Trophoblast cell (in vitro differentiated cells and primary cell): ENCODE measurements around the gene CBARP.

ENCODE experiments used
- DNase-seq, 2 donors: peaks; one replicate each; pipeline ENCODE4 v3.0.0-alpha.2; 2016
- H2AFZ ChIP-seq: 2 replicates; pipeline ENCODE4 v1.6.1; 2013; ENCODE audit warnings: low read length, moderate library complexity, mild to moderate bottlenecking; ENCODE audit not compliant: insufficient read depth, poor library complexity
- H2AK5ac ChIP-seq: 2 replicates; pipeline ENCODE4 v1.6.1; 2013; ENCODE audit warnings: mild to moderate bottlenecking, low read length
- H2BK120ac ChIP-seq: 2 replicates; pipeline ENCODE4 v1.6.1; 2013; ENCODE audit warnings: low read length, mild to moderate bottlenecking, moderate library complexity; ENCODE audit not compliant: insufficient read depth, poor library complexity
- H2BK12ac ChIP-seq: 2 replicates; pipeline ENCODE4 v1.6.1; 2013; ENCODE audit warnings: mild to moderate bottlenecking, low read length, moderate library complexity
- H2BK5ac ChIP-seq: 2 replicates; pipeline ENCODE4 v1.6.1; 2013; ENCODE audit warnings: low read length, low read depth, moderate library complexity, mild to moderate bottlenecking; ENCODE audit not compliant: poor library complexity
- H3K14ac ChIP-seq: 2 replicates; pipeline ENCODE4 v1.6.1; 2013; ENCODE audit warnings: mild to moderate bottlenecking, low read length
- H3K18ac ChIP-seq: 2 replicates; pipeline ENCODE4 v1.6.1; 2013; ENCODE audit warnings: mild to moderate bottlenecking, low read length
- H3K23ac ChIP-seq: 2 replicates; pipeline ENCODE4 v1.6.1; 2013; ENCODE audit warnings: low read length
- H3K27ac ChIP-seq: 2 replicates; pipeline ENCODE4 v1.5.1; 2013; ENCODE audit warnings: low read depth, mild to moderate bottlenecking, inconsistent platforms, low read length, moderate library complexity
- H3K27me3 ChIP-seq: 2 replicates; pipeline ENCODE4 v1.6.1; 2013; ENCODE audit warnings: inconsistent platforms, mild to moderate bottlenecking, low read length, moderate library complexity; ENCODE audit not compliant: insufficient read depth
- H3K36me3 ChIP-seq, 2 experiments: 1 replicate in 1 of 2; 2 replicates in 1 of 2; pipeline ENCODE4 v1.6.1; 2013; ENCODE audit warnings: low read length in 2 of 2, mild to moderate bottlenecking in 2 of 2, moderate library complexity in 1 of 2; ENCODE audit not compliant: insufficient read depth in 2 of 2, control insufficient read depth in 1 of 2
- H3K4ac ChIP-seq: 2 replicates; pipeline ENCODE4 v1.6.1; 2013; ENCODE audit warnings: low read depth, mild to moderate bottlenecking, low read length, moderate library complexity
- H3K4me1 ChIP-seq, 2 experiments: 1 replicate in 1 of 2; 2 replicates in 1 of 2; pipeline ENCODE4 v1.6.1; 2013; ENCODE audit warnings: low read length in 2 of 2, mild to moderate bottlenecking in 2 of 2, moderate library complexity in 1 of 2; ENCODE audit not compliant: insufficient read depth in 2 of 2, control insufficient read depth in 1 of 2
- H3K4me2 ChIP-seq: 2 replicates; pipeline ENCODE4 v1.6.1; 2013; ENCODE audit warnings: inconsistent platforms, mild to moderate bottlenecking, low read length, moderate library complexity
- H3K4me3 ChIP-seq: 2 replicates; pipeline ENCODE4 v1.5.1; 2013; ENCODE audit warnings: mild to moderate bottlenecking, low read depth, low read length, inconsistent platforms
- H3K79me1 ChIP-seq: one replicate; pipeline ENCODE4 v1.6.1; 2013; ENCODE audit warnings: low read length
- H3K79me2 ChIP-seq: 2 replicates; pipeline ENCODE4 v1.6.1; 2013; ENCODE audit warnings: low read length, mild to moderate bottlenecking; ENCODE audit not compliant: control insufficient read depth, insufficient read depth, poor library complexity
- H3K9ac ChIP-seq: 2 replicates; pipeline ENCODE4 v1.6.1; 2013; ENCODE audit warnings: mild to moderate bottlenecking, low read length
- H3K9me3 ChIP-seq: 2 replicates; pipeline ENCODE4 v1.6.1; 2013; ENCODE audit warnings: low read depth, mild to moderate bottlenecking, control low read depth, inconsistent platforms, low read length; ENCODE audit not compliant: insufficient read depth
- H4K12ac ChIP-seq: 2 replicates; pipeline ENCODE4 v1.6.1; 2013; ENCODE audit warnings: low read depth, mild to moderate bottlenecking, low read length, moderate library complexity
- H4K8ac ChIP-seq: 2 replicates; pipeline ENCODE4 v1.6.1; 2013; ENCODE audit warnings: low read depth, mild to moderate bottlenecking, low read length, moderate library complexity
- H4K91ac ChIP-seq: one replicate; pipeline ENCODE4 v1.6.1; 2013; ENCODE audit warnings: low read depth, mild to moderate bottlenecking, low read length, moderate library complexity
- WGBS: extraction: QIAGEN DNeasy Blood & Tissue Kit; methylation state at CpG from one replicate; pipeline ENCODE4 v1.1.7; 2013; ENCODE audit warnings: missing lambda C conversion rate; ENCODE audit not compliant: insufficient read length, insufficient coverage; ENCODE audit errors: extremely low coverage; 5-methylcytosine and 5-hydroxymethylcytosine counted together

Gene CBARP

DNA sequence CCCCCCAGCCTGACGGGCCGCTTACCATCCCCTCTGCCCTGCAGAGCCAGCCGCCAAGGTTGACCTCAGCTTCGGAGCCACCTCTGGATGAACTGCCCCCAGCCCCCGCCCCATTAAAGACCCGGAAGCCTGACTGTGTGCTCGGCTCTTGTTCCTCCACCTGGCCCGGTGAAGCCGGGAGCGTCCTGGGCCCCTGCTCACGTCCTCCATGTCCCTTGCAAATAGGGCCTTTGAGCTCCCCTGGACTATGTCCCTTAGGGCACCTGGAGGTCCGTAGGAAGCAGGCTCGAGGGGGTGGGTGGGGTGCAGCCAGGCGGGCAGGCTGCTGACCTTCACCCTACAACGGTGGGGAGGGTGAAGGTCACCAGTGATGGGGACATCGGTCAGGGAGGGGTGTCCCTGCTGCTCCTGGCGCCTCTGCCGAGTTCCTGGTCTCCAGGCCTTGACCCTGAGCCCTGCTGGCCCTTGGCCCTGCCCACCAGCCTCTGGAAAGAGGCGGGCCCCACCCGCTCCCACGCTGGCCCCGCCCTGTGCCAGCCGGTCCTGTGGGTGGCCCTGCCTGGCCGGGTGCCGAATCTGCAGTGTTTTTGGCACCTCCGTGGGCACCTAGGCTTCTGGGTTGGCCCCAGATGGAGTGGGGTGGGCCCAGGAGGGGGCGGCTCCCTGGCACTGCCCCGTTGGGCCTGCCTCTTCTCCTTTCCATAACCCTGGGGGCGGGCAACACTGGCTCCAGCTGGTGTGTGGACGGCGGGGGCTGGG lies 7.1 kb upstream of the CBARP start:
- H3K4me1 ChIP-seq = peaks cover 11 to 19% of the 10 kb centered on the region in 2 experiments
- no peak overlapping the region for H4K8ac ChIP-seq
- H3K9me3 ChIP-seq = no peaks in the 10 kb centered on the region
- H3K36me3 ChIP-seq = peaks cover 12 to 13% of the 10 kb centered on the region in 2 experiments
- H3K4me2 ChIP-seq = no peak overlapping the region
- H3K27ac ChIP-seq = peak overlapping the region; percentile 19
- no peak overlapping the region for H4K91ac ChIP-seq
- no peak overlapping the region for H3K18ac ChIP-seq
- H3K9ac ChIP-seq = peak overlapping the region; percentile 29
- peaks cover 22% of the 10 kb centered on the region for H3K79me1 ChIP-seq
- H2BK12ac ChIP-seq = no peak overlapping the region
- H2BK120ac ChIP-seq = no peak overlapping the region
- no peak overlapping the region for H3K14ac ChIP-seq
- no peak overlapping the region for H2BK5ac ChIP-seq
- H4K12ac ChIP-seq = no peak overlapping the region
- H2AK5ac ChIP-seq = no peak overlapping the region
- H3K27me3 ChIP-seq = no peaks in the 10 kb centered on the region
- no CpG with 5 or more reads among the region's 31 CpGs for WGBS
- peak; percentile 42 to 62 for DNase-seq
- peaks cover 14% of the 10 kb centered on the region for H3K79me2 ChIP-seq
- H3K4ac ChIP-seq = no peak overlapping the region
- H2AFZ ChIP-seq = no peak overlapping the region
- H3K4me3 ChIP-seq = no peak overlapping the region
- no peak overlapping the region for H3K23ac ChIP-seq

DNA sequence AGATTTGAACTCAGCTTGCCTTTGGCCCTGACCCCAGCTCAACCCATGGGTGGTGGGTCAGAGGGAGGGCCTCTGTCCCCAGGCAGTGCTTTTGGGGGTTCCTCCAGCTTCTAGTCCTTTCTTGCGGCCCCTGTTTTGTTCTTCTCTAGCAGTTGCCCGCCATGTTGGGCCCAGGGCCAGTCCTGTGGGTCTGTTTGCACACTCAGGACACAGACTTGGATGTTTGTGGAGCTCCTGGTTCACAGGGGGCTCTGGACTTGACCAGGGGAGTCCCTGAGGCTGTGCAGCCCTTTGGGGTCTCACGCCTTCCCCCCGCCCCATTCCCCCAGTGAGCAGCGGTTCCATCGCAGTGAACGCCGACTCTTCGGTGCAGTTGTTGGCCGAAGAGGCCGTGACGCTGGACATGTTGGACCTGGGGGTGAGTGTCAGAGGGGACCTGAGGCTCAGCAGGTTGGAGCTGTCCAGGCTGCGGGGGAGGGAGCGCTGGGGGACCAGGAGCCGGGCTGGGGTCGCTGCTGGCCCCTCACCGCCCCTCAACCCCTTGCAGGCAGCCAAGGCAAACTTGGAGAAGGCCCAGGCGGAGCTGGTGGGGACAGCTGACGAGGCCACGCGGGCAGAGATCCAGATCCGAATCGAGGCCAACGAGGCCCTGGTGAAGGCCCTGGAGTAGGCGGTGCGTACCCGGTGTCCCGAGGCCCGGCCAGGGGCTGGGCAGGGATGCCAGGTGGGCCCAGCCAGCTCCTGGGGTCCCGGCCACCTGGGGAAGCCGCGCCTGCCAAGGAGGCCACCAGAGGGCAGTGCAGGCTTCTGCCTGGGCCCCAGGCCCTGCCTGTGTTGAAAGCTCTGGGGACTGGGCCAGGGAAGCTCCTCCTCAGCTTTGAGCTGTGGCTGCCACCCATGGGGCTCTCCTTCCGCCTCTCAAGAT lies 6.2 kb upstream of the CBARP start:
- Histone ChIP-seq H4K8ac (no peak overlapping the region), H3K79me1 (peaks cover 17% of the 10 kb centered on the region), H2AK5ac (no peak overlapping the region), H2BK12ac (no peak overlapping the region), H3K27ac (peak overlapping the region; percentile 19), H3K79me2 (peaks cover 13% of the 10 kb centered on the region), H3K9ac (no peak overlapping the region), H4K12ac (no peak overlapping the region), H3K18ac (no peak overlapping the region), H3K27me3 (no peaks in the 10 kb centered on the region), H2BK5ac (no peak overlapping the region), H3K9me3 (no peaks in the 10 kb centered on the region), H2BK120ac (no peak overlapping the region), H3K23ac (no peak overlapping the region), H2AFZ (no peak overlapping the region), H3K4me2 (no peak overlapping the region), H3K4ac (no peak overlapping the region), H4K91ac (no peak overlapping the region), H3K4me1 (peaks cover 11 to 22% of the 10 kb centered on the region in 2 experiments), H3K36me3 (peaks cover 10 to 12% of the 10 kb centered on the region in 2 experiments), H3K4me3 (no peak overlapping the region), H3K14ac (no peak overlapping the region)
- WGBS = no CpG with 5 or more reads among the region's 33 CpGs
- DNase-seq = peak; percentile 70 to 84

DNA sequence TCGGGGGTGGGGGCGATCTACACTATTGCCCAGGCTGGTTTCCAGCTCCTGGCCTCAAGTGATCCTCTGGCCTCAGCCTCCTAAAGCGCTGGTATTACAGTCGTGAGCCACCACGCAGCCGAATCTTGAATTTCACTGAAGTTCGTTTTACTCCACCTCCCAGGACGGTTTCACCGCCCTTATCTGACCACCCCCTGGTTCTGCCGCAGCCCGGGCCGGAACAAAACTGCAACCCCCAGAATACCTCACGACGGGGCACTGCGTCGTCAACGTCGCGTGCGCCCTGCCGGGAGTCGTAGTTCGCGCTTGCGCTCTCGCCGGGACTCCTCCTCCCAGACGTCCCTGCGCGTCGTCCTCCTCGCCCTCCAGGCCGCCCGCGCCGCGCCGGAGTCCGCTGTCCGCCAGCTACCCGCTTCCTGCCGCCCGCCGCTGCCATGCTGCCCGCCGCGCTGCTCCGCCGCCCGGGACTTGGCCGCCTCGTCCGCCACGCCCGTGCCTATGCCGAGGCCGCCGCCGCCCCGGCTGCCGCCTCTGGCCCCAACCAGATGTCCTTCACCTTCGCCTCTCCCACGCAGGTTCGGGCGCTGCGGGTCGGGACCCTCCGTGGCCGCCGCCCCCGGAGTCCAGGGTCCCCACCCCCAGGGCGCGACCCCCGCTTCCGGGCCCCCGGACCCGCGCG lies 3.8 kb upstream of the CBARP start, which contains the start of gene ATP5F1D:
ATP5F1D (plus strand) TSS at position 335 of the 679 bp plus-strand sequence; CDS start at position 435, 100 bp downstream.
- Histone ChIP-seq H2BK5ac (peak within 1 kb of the TSS; percentile 50), H2BK120ac (peak within 1 kb of the TSS; percentile 47), H3K9me3 (peaks cover 3% of the 10 kb centered on the region), H3K79me2 (peaks cover 8% of the 10 kb centered on the region), H3K4ac (peak within 1 kb of the TSS; percentile 47), H3K9ac (peak within 1 kb of the TSS; percentile 87), H3K14ac (peak within 1 kb of the TSS; percentile 90), H3K18ac (peak within 1 kb of the TSS; percentile 94), H2BK12ac (no peak within 1 kb of the TSS), H4K12ac (peak within 1 kb of the TSS; percentile 78), H3K4me3 (peak within 1 kb of the TSS; percentile 97), H4K8ac (peak within 1 kb of the TSS; percentile 92), H3K4me1 (peaks cover 6 to 20% of the 10 kb centered on the region in 2 experiments), H2AK5ac (peak within 1 kb of the TSS; percentile 71), H3K79me1 (peaks cover 13% of the 10 kb centered on the region), H4K91ac (peak within 1 kb of the TSS; percentile 90), H3K23ac (no peak within 1 kb of the TSS), H3K4me2 (peak within 1 kb of the TSS; percentile 95), H3K27ac (peak within 1 kb of the TSS; percentile 35), H2AFZ (peak within 1 kb of the TSS; percentile 76), H3K36me3 (peaks cover 10 to 12% of the 10 kb centered on the region in 2 experiments), H3K27me3 (no peaks in the 10 kb centered on the region)
- peak; percentile 82 to 88 for DNase-seq
- whole genome bisulfite sequencing = no CpG with 5 or more reads among the region's 79 CpGs

DNA sequence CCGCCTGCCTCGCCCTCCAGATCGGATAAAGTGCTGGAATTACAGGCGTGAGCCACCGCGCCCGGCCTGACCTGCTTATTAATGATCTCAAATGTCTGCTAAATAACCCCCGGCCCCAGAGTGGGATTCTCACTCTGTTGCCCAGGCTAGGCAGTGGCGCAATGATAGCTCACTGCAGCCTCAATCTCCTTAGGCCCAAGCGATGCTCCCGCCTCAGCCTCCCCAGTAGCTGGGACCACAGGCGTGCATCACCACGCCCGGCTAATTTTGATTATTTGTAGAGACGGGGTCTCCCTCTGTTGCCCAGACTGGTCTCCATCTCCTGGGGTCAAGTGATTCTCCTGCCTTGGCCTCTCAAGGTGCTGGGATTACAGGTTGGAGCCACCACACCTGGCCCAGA lies 3.1 kb upstream of the CBARP start:
- H2BK12ac ChIP-seq = no peak overlapping the region
- no peak overlapping the region for H4K91ac ChIP-seq
- H4K8ac ChIP-seq = peak overlapping the region; percentile 1
- H4K12ac ChIP-seq = no peak overlapping the region
- H2BK5ac ChIP-seq = no peak overlapping the region
- no peak overlapping the region for H3K4me3 ChIP-seq
- no peak overlapping the region for H3K23ac ChIP-seq
- peaks cover 10% of the 10 kb centered on the region in 2 experiments for H3K36me3 ChIP-seq
- no peak overlapping the region for H2AK5ac ChIP-seq
- DNase-seq = no peak
- no peak overlapping the region for H3K4ac ChIP-seq
- H3K4me2 ChIP-seq = peak overlapping the region; percentile 95
- no peaks in the 10 kb centered on the region for H3K27me3 ChIP-seq
- no peak overlapping the region for H2BK120ac ChIP-seq
- H3K79me1 ChIP-seq = peaks cover 13% of the 10 kb centered on the region
- H3K9me3 ChIP-seq = peaks cover 3% of the 10 kb centered on the region
- H3K9ac ChIP-seq = no peak overlapping the region
- H3K79me2 ChIP-seq = peaks cover 8% of the 10 kb centered on the region
- WGBS = no CpG with 5 or more reads among the region's 15 CpGs
- H3K27ac ChIP-seq = no peak overlapping the region
- peaks cover 11 to 25% of the 10 kb centered on the region in 2 experiments for H3K4me1 ChIP-seq
- H2AFZ ChIP-seq = no peak overlapping the region
- no peak overlapping the region for H3K14ac ChIP-seq
- no peak overlapping the region for H3K18ac ChIP-seq
